ENCODE results near the gene OPCML. TPM values are rescaled to one million over a fixed set of nuclear protein-coding genes. Genes with fewer than 3 reads are reported as not detected.

OPCML gene
- total RNA-seq, 2 donors from 2014 or later, result not detected

DNA sequence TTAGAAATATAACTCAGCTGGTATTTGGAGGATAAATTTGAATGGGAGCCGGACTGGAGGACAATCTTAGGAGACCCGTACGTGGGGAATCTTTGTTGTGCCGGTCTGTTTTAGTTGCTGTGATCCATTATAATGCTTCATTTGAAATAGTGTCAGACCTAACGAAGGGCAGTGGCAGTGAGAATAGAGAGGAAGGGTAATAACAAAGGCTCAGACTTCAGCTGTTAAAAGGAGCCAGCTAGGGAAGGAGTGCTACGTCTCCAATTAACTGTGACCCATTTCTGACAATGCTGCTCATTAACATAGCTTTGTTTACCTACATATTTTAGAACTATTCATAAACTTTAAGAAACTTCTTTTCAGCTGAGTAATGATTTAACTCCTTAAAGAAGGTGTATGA, 246.9 kb downstream of the OPCML start:
- H3K9me3 Mint-ChIP-seq, result peaks cover 6% of the 10 kb centered on the region
- H3K4me1 Mint-ChIP-seq (ENCODE audit: low read depth in 2 of 2), result no peaks in the 10 kb centered on the region
- no peaks in the 10 kb centered on the region for H3K36me3 Mint-ChIP-seq
- ATAC-seq (no peak), DNase-seq (ENCODE audit: low spot score) (no peak)
- no peak overlapping the region for H3K4me3 Mint-ChIP-seq
- H3K27me3 Mint-ChIP-seq, result no peaks in the 10 kb centered on the region
- no peak overlapping the region for H3K27ac Mint-ChIP-seq

DNA sequence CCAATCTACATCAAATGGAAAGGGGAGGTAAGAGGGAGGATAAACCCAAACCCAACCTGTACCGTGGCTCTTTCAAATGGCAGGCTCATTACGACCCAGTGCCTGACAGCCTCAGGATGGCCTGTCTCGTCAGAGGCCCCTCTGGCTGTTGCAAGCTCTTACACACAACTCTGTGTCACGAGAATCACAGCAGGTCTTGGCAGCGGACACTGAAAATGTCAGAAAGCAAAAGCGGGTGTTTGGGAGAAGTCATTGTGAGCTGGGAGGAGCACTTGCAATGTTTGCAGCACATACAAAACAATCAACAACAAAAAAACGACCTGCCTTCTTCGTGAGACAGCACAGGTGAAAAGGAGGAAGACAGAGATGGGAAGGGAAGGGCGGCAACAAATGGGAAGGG, 248.1 kb downstream of the OPCML start:
- ATAC-seq (no peak), DNase-seq (ENCODE audit: low spot score) (no peak)
- no peaks in the 10 kb centered on the region for H3K27me3 Mint-ChIP-seq
- no peak overlapping the region for H3K4me3 Mint-ChIP-seq
- peaks cover 7% of the 10 kb centered on the region for H3K9me3 Mint-ChIP-seq
- no peaks in the 10 kb centered on the region for H3K4me1 Mint-ChIP-seq (ENCODE audit: low read depth in 2 of 2)
- H3K27ac Mint-ChIP-seq, result no peak overlapping the region
- H3K36me3 Mint-ChIP-seq, result no peaks in the 10 kb centered on the region

DNA sequence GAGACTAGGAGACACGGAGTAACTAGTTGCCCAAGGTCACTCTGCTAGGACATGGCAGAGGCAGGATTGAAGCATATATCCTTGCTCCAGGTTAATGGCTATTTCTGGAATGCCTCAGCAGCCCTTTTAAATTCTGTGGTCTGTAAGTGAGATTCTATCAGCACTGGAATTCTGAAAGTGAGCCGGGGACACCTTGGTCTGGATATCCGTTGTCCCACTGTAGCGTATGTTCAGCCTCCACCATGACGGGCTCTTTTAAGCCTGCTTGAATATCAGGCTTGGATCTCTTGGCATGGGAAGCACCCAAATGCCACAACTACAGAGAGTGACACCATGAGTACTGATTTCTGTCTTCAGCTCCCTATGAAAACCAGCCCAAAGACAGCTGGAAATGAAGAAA, 254.4 kb downstream of the OPCML start:
- Mint-ChIP-seq H3K36me3 (no peaks in the 10 kb centered on the region), H3K27ac (no peak overlapping the region), H3K4me3 (no peak overlapping the region), H3K9me3 (peaks cover 6% of the 10 kb centered on the region), H3K4me1 (ENCODE audit: low read depth in 2 of 2) (no peaks in the 10 kb centered on the region), H3K27me3 (no peaks in the 10 kb centered on the region)
- DNase-seq (ENCODE audit: low spot score) (no peak), ATAC-seq (no peak)

DNA sequence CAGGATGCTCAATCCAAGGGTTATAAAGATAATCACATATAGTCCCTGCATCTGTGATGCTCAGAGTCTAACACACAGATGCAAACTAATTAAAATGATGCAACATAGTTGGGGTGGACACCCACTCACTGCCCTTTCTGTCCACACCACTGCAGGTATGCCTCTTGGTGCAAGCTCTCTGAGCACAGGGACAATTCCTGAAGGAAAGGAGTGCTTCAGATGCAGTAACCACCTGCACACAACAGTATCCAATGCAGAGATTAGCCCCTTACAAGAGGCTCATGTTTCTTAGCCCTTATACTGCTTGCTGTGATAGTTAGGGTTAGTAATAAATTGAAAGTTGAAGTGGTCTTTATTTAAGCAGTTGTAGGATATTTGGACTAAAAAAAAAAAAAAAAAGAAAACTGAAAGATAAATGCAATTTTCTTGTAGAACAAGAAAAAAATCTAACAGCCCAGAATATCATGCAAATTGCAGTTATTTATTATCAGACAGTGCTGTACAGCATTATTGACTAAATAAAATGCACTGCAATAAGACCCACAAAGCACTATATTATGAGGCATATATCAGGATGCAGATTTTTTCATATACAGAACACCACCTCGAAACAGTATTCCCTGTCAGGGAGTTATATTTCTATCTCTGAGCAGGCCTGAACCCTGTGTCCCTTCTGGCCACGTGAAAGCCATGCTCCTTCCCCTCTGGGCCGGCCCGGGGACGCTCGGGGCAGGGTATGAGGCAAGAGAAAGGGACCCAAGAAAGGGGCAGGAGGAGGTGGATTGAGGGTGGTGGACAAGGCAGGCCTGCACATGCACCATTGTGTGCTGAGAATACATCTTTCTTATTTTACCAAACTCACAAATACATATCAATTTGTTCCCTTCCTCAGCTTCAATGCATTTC, 260.2 kb downstream of the OPCML start:
- Mint-ChIP-seq H3K36me3 (no peaks in the 10 kb centered on the region), H3K4me3 (no peak overlapping the region), H3K27ac (no peak overlapping the region), H3K27me3 (no peaks in the 10 kb centered on the region), H3K4me1 (ENCODE audit: low read depth in 2 of 2) (no peaks in the 10 kb centered on the region), H3K9me3 (peaks cover 8% of the 10 kb centered on the region)
- ATAC-seq, result no peak
- DNase-seq (ENCODE audit: low spot score), result no peak

DNA sequence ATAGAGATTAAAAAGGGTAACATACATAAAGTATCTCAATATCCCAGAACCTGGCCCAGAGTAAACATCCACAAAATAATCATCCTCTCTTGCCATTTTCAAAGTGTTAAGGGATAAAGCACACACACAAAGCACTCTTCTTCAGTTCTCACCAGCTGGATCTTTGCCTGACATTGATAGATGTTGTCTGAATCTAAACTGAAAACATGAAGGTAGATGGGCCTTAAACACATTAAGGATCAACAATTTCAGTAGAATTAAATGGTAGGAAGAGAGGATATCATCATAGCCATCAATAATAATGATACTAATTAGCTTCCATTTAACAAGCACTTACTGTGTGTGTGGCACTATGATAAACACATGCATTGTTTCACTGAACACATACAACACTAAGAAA, 261.1 kb downstream of the OPCML start:
- DNase-seq (ENCODE audit: low spot score) (no peak), ATAC-seq (no peak)
- H3K4me3 Mint-ChIP-seq, result no peak overlapping the region
- H3K36me3 Mint-ChIP-seq, result no peaks in the 10 kb centered on the region
- no peaks in the 10 kb centered on the region for H3K27me3 Mint-ChIP-seq
- no peak overlapping the region for H3K27ac Mint-ChIP-seq
- H3K4me1 Mint-ChIP-seq (ENCODE audit: low read depth in 2 of 2), result no peaks in the 10 kb centered on the region
- H3K9me3 Mint-ChIP-seq, result peaks cover 8% of the 10 kb centered on the region

DNA sequence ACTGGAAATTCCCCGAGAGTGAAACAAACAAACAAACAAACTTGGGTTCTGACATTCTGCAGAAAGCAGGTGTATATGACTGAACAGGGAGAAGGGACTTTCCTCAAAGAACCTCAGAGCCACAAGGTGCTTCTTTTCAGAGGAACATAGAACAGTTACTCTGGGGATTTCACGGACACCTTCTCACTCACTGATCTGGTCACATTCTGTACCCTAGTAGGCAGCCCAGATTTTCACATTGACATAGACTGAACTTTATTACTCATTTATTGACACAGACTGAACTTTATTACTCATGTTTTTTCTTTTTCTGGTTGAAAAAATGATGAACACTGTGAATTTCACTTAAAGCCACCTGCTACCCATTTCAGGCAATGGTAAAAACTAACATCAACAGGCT, 263.0 kb downstream of the OPCML start:
- H3K27me3 Mint-ChIP-seq, result peaks cover 0 to 2% of the 10 kb centered on the region in 2 donors
- DNase-seq (ENCODE audit: low spot score), result no peak
- H3K4me3 Mint-ChIP-seq, result no peak overlapping the region
- no peak overlapping the region for H3K27ac Mint-ChIP-seq
- H3K4me1 Mint-ChIP-seq (ENCODE audit: low read depth in 2 of 2), result no peaks in the 10 kb centered on the region
- no peaks in the 10 kb centered on the region for H3K36me3 Mint-ChIP-seq
- ATAC-seq, result peak in 1 of 2 donors; percentile 35
- H3K9me3 Mint-ChIP-seq, result peaks cover 8% of the 10 kb centered on the region

DNA sequence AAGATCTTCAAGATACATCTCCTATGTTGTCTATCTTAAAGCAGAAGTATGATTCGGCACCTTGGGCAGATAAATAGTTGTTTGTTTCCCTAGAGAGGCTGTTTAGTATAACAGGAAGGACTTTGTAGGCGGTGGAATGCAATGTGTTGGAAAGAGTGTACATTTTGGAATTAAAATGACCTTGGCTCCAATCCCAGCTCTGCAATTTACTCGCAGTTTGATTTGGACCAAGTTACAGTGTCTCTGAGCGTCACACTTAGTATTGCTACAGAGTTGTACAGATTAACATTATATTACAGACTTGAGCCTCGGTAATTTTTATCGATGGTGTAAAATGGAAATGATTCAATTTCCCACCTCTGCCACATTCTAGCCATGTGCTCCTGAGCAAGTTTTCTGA, 265.3 kb downstream of the OPCML start:
- no peak overlapping the region for H3K4me3 Mint-ChIP-seq
- H3K27ac Mint-ChIP-seq, result no peak overlapping the region
- ATAC-seq (no peak), DNase-seq (ENCODE audit: low spot score) (no peak)
- no peaks in the 10 kb centered on the region for H3K36me3 Mint-ChIP-seq
- H3K9me3 Mint-ChIP-seq, result peaks cover 10% of the 10 kb centered on the region
- peaks cover 0 to 2% of the 10 kb centered on the region in 2 donors for H3K27me3 Mint-ChIP-seq
- no peaks in the 10 kb centered on the region for H3K4me1 Mint-ChIP-seq (ENCODE audit: low read depth in 2 of 2)

DNA sequence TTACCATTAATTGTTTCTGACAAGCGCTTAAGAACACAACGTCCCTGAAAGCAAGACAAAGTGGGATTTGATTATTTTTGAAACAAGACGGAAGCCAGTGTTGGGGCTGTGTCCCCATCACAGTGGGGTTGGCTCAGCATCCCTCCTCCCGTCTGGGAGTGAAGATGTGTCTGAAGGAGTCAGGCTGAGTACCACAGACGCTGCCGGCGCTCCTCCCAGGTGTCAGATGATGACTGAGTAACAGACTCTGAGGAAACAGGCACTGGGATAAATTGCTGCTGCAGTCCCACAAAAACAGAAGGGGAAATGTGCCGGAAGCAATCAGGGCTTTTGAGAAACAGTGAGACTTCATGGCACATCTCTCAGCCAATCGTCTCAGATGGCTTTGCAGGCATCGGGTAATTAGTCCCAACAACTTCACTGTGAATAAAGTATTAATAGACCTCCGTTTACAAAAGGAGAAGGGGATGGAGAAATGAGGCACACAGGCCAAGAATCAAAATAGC, 266.7 kb downstream of the OPCML start:
- no peak overlapping the region for H3K4me3 Mint-ChIP-seq
- no peaks in the 10 kb centered on the region for H3K4me1 Mint-ChIP-seq (ENCODE audit: low read depth in 2 of 2)
- no peaks in the 10 kb centered on the region for H3K36me3 Mint-ChIP-seq
- H3K9me3 Mint-ChIP-seq, result peaks cover 10% of the 10 kb centered on the region
- no peak overlapping the region for H3K27ac Mint-ChIP-seq
- peaks cover 0 to 2% of the 10 kb centered on the region in 2 donors for H3K27me3 Mint-ChIP-seq
- ATAC-seq (no peak), DNase-seq (ENCODE audit: low spot score) (no peak)

DNA sequence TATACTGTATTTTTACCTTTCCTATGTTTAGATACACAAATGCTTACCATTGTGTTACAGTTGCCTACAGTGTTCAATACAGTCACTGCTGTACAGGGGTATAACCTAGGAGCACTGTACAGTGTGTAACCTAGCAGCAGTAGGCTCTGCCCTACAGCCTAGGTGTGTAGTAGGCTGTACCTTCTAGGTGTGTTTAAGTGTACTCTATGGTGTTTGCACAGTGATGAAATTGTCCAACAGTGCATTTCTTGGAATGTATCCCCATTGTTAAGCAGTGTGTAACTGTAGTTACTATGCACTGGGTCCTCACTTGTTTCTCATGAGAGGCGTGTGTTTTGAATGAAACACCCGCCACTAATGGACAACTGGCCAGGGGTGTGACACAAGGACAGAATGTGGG, 269.0 kb downstream of the OPCML start:
- no peak overlapping the region for H3K27ac Mint-ChIP-seq
- H3K4me3 Mint-ChIP-seq, result no peak overlapping the region
- peaks cover 0 to 2% of the 10 kb centered on the region in 2 donors for H3K27me3 Mint-ChIP-seq
- H3K9me3 Mint-ChIP-seq, result peaks cover 14% of the 10 kb centered on the region
- H3K4me1 Mint-ChIP-seq (ENCODE audit: low read depth in 2 of 2), result no peaks in the 10 kb centered on the region
- no peak for DNase-seq (ENCODE audit: low spot score)
- no peaks in the 10 kb centered on the region for H3K36me3 Mint-ChIP-seq
- no peak for ATAC-seq

DNA sequence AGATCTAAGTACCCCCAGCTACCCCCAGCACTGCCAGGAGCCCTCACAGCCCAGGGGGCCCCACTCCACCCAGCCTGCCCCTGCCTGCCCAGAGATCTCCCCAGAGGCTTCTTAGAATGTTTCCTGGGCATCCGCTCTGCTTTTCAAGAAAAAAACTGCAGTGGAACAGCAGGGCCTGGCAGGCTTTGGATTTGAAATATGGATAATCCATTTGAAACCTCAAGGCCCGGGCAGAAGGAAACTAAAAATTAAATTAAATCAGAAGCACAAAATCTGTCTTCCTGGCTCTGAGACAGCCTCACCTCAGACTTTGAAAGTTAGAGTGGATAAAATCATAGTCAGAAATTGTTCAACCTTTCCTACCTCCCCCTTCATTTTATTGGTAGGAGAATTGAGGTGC, 273.6 kb downstream of the OPCML start:
- Mint-ChIP-seq H3K9me3 (peaks cover 14% of the 10 kb centered on the region), H3K27ac (no peak overlapping the region), H3K27me3 (no peaks in the 10 kb centered on the region), H3K4me3 (no peak overlapping the region), H3K36me3 (no peaks in the 10 kb centered on the region), H3K4me1 (ENCODE audit: low read depth in 2 of 2) (no peaks in the 10 kb centered on the region)
- DNase-seq (ENCODE audit: low spot score) (no peak), ATAC-seq (no peak)

DNA sequence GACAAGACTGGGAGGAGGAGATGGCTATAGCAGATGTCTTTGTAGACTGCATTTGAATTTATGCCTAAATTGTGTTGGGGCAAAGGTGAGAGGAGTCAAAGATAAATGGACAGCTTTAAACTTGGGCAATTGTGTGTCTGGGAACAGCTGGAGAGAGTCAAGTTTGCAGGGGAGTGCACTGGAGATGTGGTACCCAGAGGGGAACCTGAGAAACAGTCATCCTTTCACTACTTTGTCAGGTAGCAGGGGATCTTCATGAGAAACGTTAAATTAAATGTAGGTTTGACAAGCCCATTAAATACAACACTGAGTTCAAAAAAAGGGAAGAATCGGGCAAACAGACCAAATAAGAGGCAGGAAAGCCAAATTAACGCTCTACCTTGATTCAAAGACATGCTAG, 277.7 kb downstream of the OPCML start:
- Mint-ChIP-seq H3K9me3 (peaks cover 12% of the 10 kb centered on the region), H3K27ac (no peak overlapping the region), H3K27me3 (peaks cover 0 to 7% of the 10 kb centered on the region in 2 donors), H3K4me3 (no peak overlapping the region), H3K36me3 (no peaks in the 10 kb centered on the region), H3K4me1 (ENCODE audit: low read depth in 2 of 2) (no peaks in the 10 kb centered on the region)
- DNase-seq (ENCODE audit: low spot score), result no peak
- ATAC-seq, result no peak

DNA sequence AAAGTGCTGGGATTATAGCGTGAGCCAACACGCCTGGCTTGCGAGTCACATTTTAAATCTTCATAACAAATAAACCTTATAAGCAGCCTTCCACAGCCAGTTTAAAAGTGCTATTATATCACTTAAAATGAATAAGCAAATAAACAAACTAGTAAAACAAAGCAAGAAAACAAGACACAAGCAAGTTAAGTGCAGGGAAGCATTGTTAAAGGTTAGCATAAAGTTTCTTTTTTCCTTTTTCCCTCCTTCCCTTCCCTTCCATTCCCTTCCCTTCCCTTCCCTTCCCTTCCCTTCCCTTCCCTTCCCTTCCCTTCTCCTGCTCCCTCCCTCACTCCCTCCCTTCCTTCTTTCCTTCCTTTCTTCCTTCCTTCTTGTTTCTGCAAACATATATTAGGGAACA, 278.7 kb downstream of the OPCML start:
- peaks cover 13% of the 10 kb centered on the region for H3K9me3 Mint-ChIP-seq
- H3K4me1 Mint-ChIP-seq (ENCODE audit: low read depth in 2 of 2), result no peaks in the 10 kb centered on the region
- H3K27me3 Mint-ChIP-seq, result peaks cover 0 to 7% of the 10 kb centered on the region in 2 donors
- ATAC-seq (no peak), DNase-seq (ENCODE audit: low spot score) (no peak)
- H3K27ac Mint-ChIP-seq, result no peak overlapping the region
- no peak overlapping the region for H3K4me3 Mint-ChIP-seq
- H3K36me3 Mint-ChIP-seq, result no peaks in the 10 kb centered on the region

DNA sequence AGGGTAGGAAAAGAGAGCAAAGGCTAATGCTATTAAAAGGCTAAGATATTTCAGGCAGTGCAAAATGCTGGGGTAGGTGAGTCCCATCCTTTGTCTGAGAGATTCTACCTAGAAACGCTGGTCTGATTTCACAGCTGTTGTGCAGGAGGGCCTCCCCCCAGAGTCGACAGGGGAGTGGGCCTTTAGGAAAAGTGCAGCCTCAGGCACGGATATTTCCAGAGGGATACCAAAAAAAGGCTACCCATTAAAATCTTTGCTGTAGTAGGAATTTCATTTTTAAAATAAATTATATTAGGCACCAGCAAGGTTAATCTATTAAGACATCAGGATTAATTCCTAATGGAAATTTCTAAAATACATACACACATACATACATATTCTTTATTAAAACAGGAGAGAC, 280.5 kb downstream of the OPCML start:
- Mint-ChIP-seq H3K4me3 (no peak overlapping the region), H3K27ac (no peak overlapping the region), H3K9me3 (peaks cover 19% of the 10 kb centered on the region), H3K4me1 (ENCODE audit: low read depth in 2 of 2) (no peaks in the 10 kb centered on the region), H3K27me3 (peaks cover 0 to 7% of the 10 kb centered on the region in 2 donors), H3K36me3 (no peaks in the 10 kb centered on the region)
- no peak for ATAC-seq
- DNase-seq (ENCODE audit: low spot score), result no peak

DNA sequence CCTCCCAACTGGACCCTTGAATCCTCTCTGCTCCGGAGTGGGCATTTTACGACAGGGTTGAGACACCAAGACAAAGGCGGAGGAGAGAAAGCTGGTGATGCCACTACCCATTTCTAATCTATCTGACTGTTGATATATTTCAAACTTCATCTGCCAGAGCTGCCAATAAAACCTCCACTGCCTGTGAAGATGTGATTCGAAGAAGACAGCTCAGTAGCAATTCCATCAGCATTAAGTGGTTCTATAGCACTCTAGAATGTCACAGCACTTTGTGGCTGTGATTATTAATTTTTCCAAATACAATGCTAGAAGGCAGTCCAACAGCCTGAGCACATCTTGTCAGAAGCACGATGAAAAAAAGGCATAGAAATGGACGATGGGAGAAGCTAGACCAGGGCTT, 282.8 kb downstream of the OPCML start:
- H3K36me3 Mint-ChIP-seq, result no peaks in the 10 kb centered on the region
- no peaks in the 10 kb centered on the region for H3K4me1 Mint-ChIP-seq (ENCODE audit: low read depth in 2 of 2)
- peaks cover 0 to 14% of the 10 kb centered on the region in 2 donors for H3K27me3 Mint-ChIP-seq
- no peak for DNase-seq (ENCODE audit: low spot score)
- H3K4me3 Mint-ChIP-seq, result no peak overlapping the region
- H3K9me3 Mint-ChIP-seq, result peaks cover 20% of the 10 kb centered on the region
- no peak overlapping the region for H3K27ac Mint-ChIP-seq
- ATAC-seq, result no peak
